Osteoblast (primary cell): Measurements from ENCODE around the gene SVOPL. TPM values are rescaled to one million over a fixed set of nuclear protein-coding genes. Genes with fewer than 3 reads are reported as not detected.

ENCODE experiments used
- DNase-seq: peaks from one replicate; pipeline ENCODE4 v3.0.0; 2011; ENCODE audit warnings: low spot score, mixed read lengths; ENCODE audit not compliant: insufficient read length; ENCODE audit errors: missing footprints
- H2AFZ ChIP-seq: 2 replicates; pipeline ENCODE4 v1.6.0; 2011; ENCODE audit warnings: mild to moderate bottlenecking, low read length
- H3K27ac ChIP-seq: 2 replicates; pipeline ENCODE4 v1.5.1; 2011; ENCODE audit warnings: mild to moderate bottlenecking, low read depth, low read length, moderate library complexity
- H3K27me3 ChIP-seq: 2 replicates; pipeline ENCODE4 v1.6.0; 2012; ENCODE audit warnings: mild to moderate bottlenecking, control low read depth, inconsistent platforms, low read length, moderate library complexity; ENCODE audit not compliant: insufficient read depth
- H3K36me3 ChIP-seq: 2 replicates; pipeline ENCODE4 v1.5.1; 2011; ENCODE audit warnings: mild to moderate bottlenecking, low read length, control low read depth, moderate library complexity; ENCODE audit not compliant: insufficient read depth
- H3K4me1 ChIP-seq: 2 replicates; pipeline ENCODE4 v1.5.1; 2011; ENCODE audit warnings: mild to moderate bottlenecking, low read length, control low read depth, moderate library complexity; ENCODE audit not compliant: insufficient read depth
- H3K4me2 ChIP-seq: 2 replicates; pipeline ENCODE4 v1.6.0; 2011; ENCODE audit warnings: mild to moderate bottlenecking, low read length; ENCODE audit not compliant: insufficient read depth
- H3K4me3 ChIP-seq: fragments of 200-600 bp; sonication (generic); 3 replicates; pipeline ENCODE4 v1.5.1; 2012; ENCODE audit warnings: mild to moderate bottlenecking, low read length, inconsistent platforms; ENCODE audit not compliant: insufficient read depth
- H3K79me2 ChIP-seq: 2 replicates; pipeline ENCODE4 v1.6.0; 2012; ENCODE audit warnings: mild to moderate bottlenecking, low read length, control low read depth, inconsistent platforms; ENCODE audit not compliant: insufficient read depth
- H3K9me3 ChIP-seq: 2 replicates; pipeline ENCODE4 v1.5.1; 2011; ENCODE audit warnings: low read depth, low read length, control low read depth
- H4K20me1 ChIP-seq: 2 replicates; pipeline ENCODE4 v1.6.0; 2012; ENCODE audit warnings: mild to moderate bottlenecking, low read length, control low read depth; ENCODE audit not compliant: insufficient read depth
- CTCF ChIP-seq: IDR thresholded peaks from 2 replicates; pipeline ENCODE4 v1.5.1; 2011; ENCODE audit warnings: mild to moderate bottlenecking, low read depth, low read length, moderate library complexity; ENCODE audit errors: extremely low read depth
- total RNA-seq: library from RNA; depleted of rRNA; stranded (reverse); fragments of >200 nt; gene quantifications from 2 replicates; pipeline ENCODE4 v1.2.3, GENCODE V29; 2012

The SVOPL gene
- total RNA-seq, 1 donor = not detected

DNA sequence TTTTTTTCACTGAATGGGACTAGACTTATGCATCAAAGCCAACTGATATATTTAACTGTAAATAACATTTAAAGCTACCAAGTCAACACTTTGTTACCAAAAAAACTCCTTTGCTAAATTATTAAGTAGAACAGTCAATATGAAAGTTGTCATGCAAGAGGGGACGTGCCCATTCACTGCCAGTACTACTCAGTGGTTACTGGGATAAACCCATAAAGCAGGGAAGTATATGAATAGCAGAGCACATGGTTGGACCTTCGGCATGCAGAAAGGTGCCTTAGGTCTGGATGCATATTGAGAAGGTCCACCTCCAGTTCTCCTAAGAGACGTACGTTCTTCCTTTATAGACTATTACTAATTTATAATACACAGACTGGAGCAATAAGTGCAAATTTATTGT, 120.1 kb downstream of the SVOPL start:
- H3K4me1 ChIP-seq = peaks cover 6% of the 10 kb centered on the region
- no peaks in the 10 kb centered on the region for H4K20me1 ChIP-seq
- no peak overlapping the region for H2AFZ ChIP-seq
- DNase-seq = no peak
- H3K4me2 ChIP-seq = no peak overlapping the region
- H3K27ac ChIP-seq = no peak overlapping the region
- H3K79me2 ChIP-seq = no peaks in the 10 kb centered on the region
- no peaks in the 10 kb centered on the region for H3K9me3 ChIP-seq
- TF ChIP-seq CTCF = no peak
- H3K36me3 ChIP-seq = peaks cover 10% of the 10 kb centered on the region
- H3K27me3 ChIP-seq = no peaks in the 10 kb centered on the region
- no peak overlapping the region for H3K4me3 ChIP-seq

GRCh38 chr7:138579671-138580070, 121.5 kb downstream of the SVOPL start:
- no peak for DNase-seq

GRCh38 chr7:138579136-138579535, 122.0 kb downstream of the SVOPL start:
- peaks cover 6% of the 10 kb centered on the region for H3K4me1 ChIP-seq

More at GRCh38 chr7:138579671-138580070, 121.5 kb downstream of the SVOPL start:
- no peak overlapping the region for H3K4me3 ChIP-seq
- H3K27me3 ChIP-seq = no peaks in the 10 kb centered on the region
- peaks cover 6% of the 10 kb centered on the region for H3K4me1 ChIP-seq
- no peak overlapping the region for H3K4me2 ChIP-seq
- no peak overlapping the region for H2AFZ ChIP-seq
- no peaks in the 10 kb centered on the region for H3K79me2 ChIP-seq
- H3K9me3 ChIP-seq = no peaks in the 10 kb centered on the region
- no peaks in the 10 kb centered on the region for H4K20me1 ChIP-seq
- H3K27ac ChIP-seq = no peak overlapping the region
- H3K36me3 ChIP-seq = peaks cover 10% of the 10 kb centered on the region
- TF ChIP-seq CTCF = no peak

GRCh38 chr7:138575897-138576428, 125.2 kb downstream of the SVOPL start:
- Histone ChIP-seq H3K79me2 (no peaks in the 10 kb centered on the region), H3K4me2 (no peak overlapping the region), H3K36me3 (peaks cover 15% of the 10 kb centered on the region), H3K27me3 (no peaks in the 10 kb centered on the region), H4K20me1 (no peaks in the 10 kb centered on the region), H3K27ac (no peak overlapping the region), H3K4me1 (peaks cover 6% of the 10 kb centered on the region), H3K9me3 (no peaks in the 10 kb centered on the region), H3K4me3 (no peak overlapping the region), H2AFZ (no peak overlapping the region)
- no peak for DNase-seq
- no peak for TF ChIP-seq CTCF

More at GRCh38 chr7:138579136-138579535, 122.0 kb downstream of the SVOPL start:
- Histone ChIP-seq H3K4me2 (no peak overlapping the region), H3K4me3 (no peak overlapping the region), H2AFZ (no peak overlapping the region), H3K9me3 (no peaks in the 10 kb centered on the region), H3K36me3 (peaks cover 10% of the 10 kb centered on the region), H3K27me3 (no peaks in the 10 kb centered on the region), H3K79me2 (no peaks in the 10 kb centered on the region), H3K27ac (no peak overlapping the region), H4K20me1 (no peaks in the 10 kb centered on the region)
- TF ChIP-seq CTCF = no peak
- DNase-seq = no peak
